ENCODE results near the gene ZBTB16. TPM values are rescaled to one million over a fixed set of nuclear protein-coding genes. Genes with fewer than 3 reads are reported as not detected.
A peak's percentile ranks its signal among the peaks of the same experiment; 100 is the strongest.

The ZBTB16 gene
- total RNA-seq, 3 donors from 2014 or later (not counting 1 experiment from before 2014, with no cell fraction given) = 104 to 224 (median 156) TPM

GRCh38 chr11:114218508-114218907 lies 159.0 kb downstream of the ZBTB16 start:
- peaks cover 40% of the 10 kb centered on the region for H3K4me1 ChIP-seq (ENCODE audit: control insufficient read depth, insufficient read depth, low read length)
- intact Hi-C loops (cut with micrococcal nuclease) = no loop called here
- H3K27ac ChIP-seq (ENCODE audit: low read length) = no peak overlapping the region
- H3K27me3 ChIP-seq (ENCODE audit: control insufficient read depth, insufficient read depth, low read length) = no peaks in the 10 kb centered on the region
- peak overlapping the region; percentile 51 to 55 for H3K27ac Mint-ChIP-seq
- H3K9me3 Mint-ChIP-seq = no peaks in the 10 kb centered on the region
- H3K4me1 Mint-ChIP-seq = peaks cover 80 to 82% of the 10 kb centered on the region in 2 donors
- H3K27me3 Mint-ChIP-seq (ENCODE audit: low read depth in 2 of 2) = no peaks in the 10 kb centered on the region
- H3K36me3 ChIP-seq (ENCODE audit: control insufficient read depth, insufficient read depth, low read length) = no peaks in the 10 kb centered on the region
- H3K4me3 Mint-ChIP-seq = peak overlapping the region; percentile 39
- WGBS (ENCODE audit: insufficient coverage) = 100% methylated on average over 2 of the region's 3 CpGs
- no peak for DNase-seq
- H3K4me3 ChIP-seq (ENCODE audit: low read length) = no peak overlapping the region
- no peak for ATAC-seq
- H3K9me3 ChIP-seq (ENCODE audit: control insufficient read depth, insufficient read depth, low read length) = no peaks in the 10 kb centered on the region
- no peak for TF ChIP-seq CTCF (IDR thresholded peaks at IDR 0.05)
- H3K36me3 Mint-ChIP-seq = no peaks in the 10 kb centered on the region

GRCh38 chr11:114219559-114220349 lies 160.2 kb downstream of the ZBTB16 start:
- H3K4me3 ChIP-seq (ENCODE audit: low read length) = no peak overlapping the region
- Mint-ChIP-seq H3K4me3 (no peak overlapping the region), H3K9me3 (no peaks in the 10 kb centered on the region), H3K27ac (peak overlapping the region; percentile 51 to 55), H3K27me3 (ENCODE audit: low read depth in 2 of 2) (no peaks in the 10 kb centered on the region), H3K36me3 (no peaks in the 10 kb centered on the region), H3K4me1 (peaks cover 80 to 82% of the 10 kb centered on the region in 2 donors)
- peaks cover 40% of the 10 kb centered on the region for H3K4me1 ChIP-seq (ENCODE audit: control insufficient read depth, insufficient read depth, low read length)
- no peak overlapping the region for H3K27ac ChIP-seq (ENCODE audit: low read length)
- no peaks in the 10 kb centered on the region for H3K36me3 ChIP-seq (ENCODE audit: control insufficient read depth, insufficient read depth, low read length)
- intact Hi-C loops (cut with micrococcal nuclease) = no loop called here
- H3K27me3 ChIP-seq (ENCODE audit: control insufficient read depth, insufficient read depth, low read length) = no peaks in the 10 kb centered on the region
- no peaks in the 10 kb centered on the region for H3K9me3 ChIP-seq (ENCODE audit: control insufficient read depth, insufficient read depth, low read length)
- DNase-seq (no peak), ATAC-seq (no peak)
- TF ChIP-seq CTCF (IDR thresholded peaks at IDR 0.05) = no peak
- 75% methylated on average over 6 of the region's 6 CpGs for WGBS (ENCODE audit: insufficient coverage)

- H3K27me3 Mint-ChIP-seq (ENCODE audit: low read depth in 2 of 2) = no peaks in the 10 kb centered on the region
- H3K9me3 Mint-ChIP-seq = no peaks in the 10 kb centered on the region
- Histone ChIP-seq H3K27ac (ENCODE audit: low read length) (no peak overlapping the region), H3K36me3 (ENCODE audit: control insufficient read depth, insufficient read depth, low read length) (no peaks in the 10 kb centered on the region), H3K27me3 (ENCODE audit: control insufficient read depth, insufficient read depth, low read length) (no peaks in the 10 kb centered on the region), H3K4me1 (ENCODE audit: control insufficient read depth, insufficient read depth, low read length) (peaks cover 41% of the 10 kb centered on the region), H3K9me3 (ENCODE audit: control insufficient read depth, insufficient read depth, low read length) (no peaks in the 10 kb centered on the region), H3K4me3 (ENCODE audit: low read length) (no peak overlapping the region)
- ATAC-seq (no peak), DNase-seq (no peak)
- no peak overlapping the region for H3K4me3 Mint-ChIP-seq
- intact Hi-C loops (cut with micrococcal nuclease) = no loop called here
- 93% methylated on average over 2 of the region's 2 CpGs for WGBS (ENCODE audit: insufficient coverage)
- TF ChIP-seq CTCF (IDR thresholded peaks at IDR 0.05) = no peak
- H3K4me1 Mint-ChIP-seq = peaks cover 80 to 82% of the 10 kb centered on the region in 2 donors
- peak overlapping the region; percentile 51 to 55 for H3K27ac Mint-ChIP-seq
- H3K36me3 Mint-ChIP-seq = no peaks in the 10 kb centered on the region
These were observed 161.5 kb downstream of the ZBTB16 start for GRCh38 chr11:114221037-114221436.

Data from natural killer cell (primary cell).